ENCODE data around the gene GOPC.
"Not testable (repeated sequence)": the region's sequence is repeated elsewhere in the genome, so short reads cannot be mapped to it uniquely, and the experiment has no call there.

GOPC gene

GRCh38 chr6:117547688-117548621, 54.4 kb downstream of the GOPC start:
- DNase-seq: no peak

GRCh38 chr6:117546674-117547073, 55.6 kb downstream of the GOPC start:
- no peak for DNase-seq

- no peak for DNase-seq
Measured at GRCh38 chr6:117545161-117545595, 57.1 kb downstream of the GOPC start.

- DNase-seq: no peak
Measured at GRCh38 chr6:117544716-117545115, 57.6 kb downstream of the GOPC start.

- no peak for DNase-seq
Measured at GRCh38 chr6:117542493-117542892, 59.8 kb downstream of the GOPC start.

- DNase-seq: no peak
Measured at GRCh38 chr6:117540670-117541069, 61.6 kb downstream of the GOPC start.

- DNase-seq: no peak
Measured at GRCh38 chr6:117538615-117539014, 63.7 kb downstream of the GOPC start.

GRCh38 chr6:117536317-117536716, 66.0 kb downstream of the GOPC start:
- DNase-seq: no peak

- DNase-seq: no peak
Measured at GRCh38 chr6:117534974-117535373, 67.3 kb downstream of the GOPC start.

GRCh38 chr6:117533775-117534174, 68.5 kb downstream of the GOPC start:
- no peak for DNase-seq

- DNase-seq: no peak
Measured at GRCh38 chr6:117531809-117532725, 70.2 kb downstream of the GOPC start.

- no peak for DNase-seq
Measured at GRCh38 chr6:117531346-117531745, 71.0 kb downstream of the GOPC start.

GRCh38 chr6:117530467-117531242, 71.7 kb downstream of the GOPC start:
- DNase-seq: no peak

- DNase-seq: no peak
Measured at GRCh38 chr6:117525607-117526006, 76.7 kb downstream of the GOPC start.

- no peak for DNase-seq
Measured at GRCh38 chr6:117521791-117522502, 80.4 kb downstream of the GOPC start.

- no peak for DNase-seq
Measured at GRCh38 chr6:117520603-117521395, 81.5 kb downstream of the GOPC start.

- DNase-seq: no peak
Measured at GRCh38 chr6:117518870-117519269, 83.4 kb downstream of the GOPC start.

- DNase-seq: not testable (repeated sequence)
Measured at GRCh38 chr6:117517995-117518394, 84.3 kb downstream of the GOPC start.

- no peak for DNase-seq
Measured at GRCh38 chr6:117515326-117515725, 87.0 kb downstream of the GOPC start.

GRCh38 chr6:117514655-117515054, 87.7 kb downstream of the GOPC start:
- no peak for DNase-seq

GRCh38 chr6:117513778-117514365, 88.4 kb downstream of the GOPC start:
- no peak for DNase-seq

Measured in NCI-H446 (cell line).